Vagina (tissue), 2 donors: ENCODE results near the gene F11. TPM values are rescaled to one million over a fixed set of nuclear protein-coding genes. Genes with fewer than 3 reads are reported as not detected.
"Not testable (repeated sequence)": the region's sequence is repeated elsewhere in the genome, so short reads cannot be mapped to it uniquely, and the experiment has no call there.

Experiments
- DNase-seq, 2 donors: peaks; one replicate each; pipeline ENCODE4 v3.0.0-alpha.2; 2017; ENCODE audit errors: extremely low spot score in 2 of 2
- H3K27ac ChIP-seq: fragments of 200-600 bp; sonication (generic); one replicate; pipeline ENCODE4 v1.5.1; 2019
- H3K27me3 ChIP-seq: fragments of 200-600 bp; sonication (generic); one replicate; pipeline ENCODE4 v1.5.1; 2019
- H3K36me3 ChIP-seq, 2 donors: fragments of 200-600 bp; sonication (generic); one replicate each; pipeline ENCODE4 v1.5.1; 2017 to 2019
- H3K4me1 ChIP-seq: fragments of 200-600 bp; sonication (generic); one replicate; pipeline ENCODE4 v1.5.1; 2019
- H3K4me3 ChIP-seq, 2 donors: fragments of 200-600 bp; sonication (generic); 1 replicate in 1 of 2; 2 replicates in 1 of 2; pipeline ENCODE4 v1.5.1; 2016 to 2019
- H3K9me3 ChIP-seq: fragments of 200-600 bp; sonication (generic); one replicate; pipeline ENCODE4 v1.5.1; 2019
- POLR2A ChIP-seq, 2 donors: fragments of 450-650 bp; IDR thresholded peaks; one replicate each; pipeline ENCODE4 v1.6.1; 2017; ENCODE audit warnings: antibody characterized with exemption in 2 of 2, mild to moderate bottlenecking in 2 of 2, moderate library complexity in 2 of 2
- POLR2AphosphoS5 ChIP-seq, 2 donors: sonication (generic); formaldehyde crosslinking; IDR thresholded peaks; one replicate each; pipeline ENCODE4 v1.9.0; 2017; ENCODE audit warnings: antibody characterized with exemption in 2 of 2, mild to moderate bottlenecking in 2 of 2, low read depth in 1 of 2; ENCODE audit not compliant: insufficient read depth in 1 of 2
- intact Hi-C: fragments of 100-400 bp; cut with DNase I; formaldehyde crosslinking; loops from one replicate; pipeline ENCODE4 v1.15.1; 2023
- total RNA-seq: library from RNA; depleted of rRNA; stranded (reverse); fragments of >200 nt; gene quantifications from one replicate; pipeline ENCODE4 v1.2.3, GENCODE V29; 2016
- TF ChIP-seq, protein P1 (sequence below), 3 experiments: fragments of 450-650 bp in 2 of 3; fragments of 200-600 bp in 1 of 3; sonication (generic) in 1 of 3; IDR thresholded peaks; one replicate each; pipeline ENCODE4 v1.5.1; 2017 to 2019; ENCODE audit warnings: antibody characterized with exemption in 3 of 3, mild to moderate bottlenecking in 2 of 3, moderate library complexity in 2 of 3

The F11 gene
- total RNA-seq, 1 donor from 2014 or later: not detected

DNA sequence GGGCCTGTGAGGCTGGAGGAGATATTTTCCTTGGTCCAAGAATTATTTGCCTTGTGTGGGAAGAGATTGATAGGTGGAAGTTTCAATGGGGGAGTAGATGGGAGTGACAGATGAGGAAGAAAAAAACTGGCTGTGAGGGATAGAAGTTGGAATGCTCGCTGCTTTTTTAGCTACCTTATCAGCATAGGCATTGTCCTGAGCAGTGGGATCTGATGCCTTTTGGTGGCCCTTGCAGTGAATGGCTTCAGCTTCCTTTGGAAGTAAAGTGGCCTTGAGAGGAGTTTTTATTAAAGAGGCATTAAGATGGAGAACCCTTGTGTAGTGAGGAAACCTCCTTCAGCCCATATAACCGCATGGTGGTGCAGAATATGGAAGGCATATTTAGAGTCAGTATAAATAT lies 22.7 kb upstream of the F11 start:
- intact Hi-C loops: no loop called here
- no peaks in the 10 kb centered on the region for H3K36me3 ChIP-seq
- TF ChIP-seq POLR2A (IDR thresholded peaks at IDR 0.05) (no peak), POLR2AphosphoS5 (IDR thresholded peaks at IDR 0.05; ENCODE audit: insufficient read depth in 1 of 2, low read depth in 1 of 2) (no peak)
- TF ChIP-seq, protein P1, sequence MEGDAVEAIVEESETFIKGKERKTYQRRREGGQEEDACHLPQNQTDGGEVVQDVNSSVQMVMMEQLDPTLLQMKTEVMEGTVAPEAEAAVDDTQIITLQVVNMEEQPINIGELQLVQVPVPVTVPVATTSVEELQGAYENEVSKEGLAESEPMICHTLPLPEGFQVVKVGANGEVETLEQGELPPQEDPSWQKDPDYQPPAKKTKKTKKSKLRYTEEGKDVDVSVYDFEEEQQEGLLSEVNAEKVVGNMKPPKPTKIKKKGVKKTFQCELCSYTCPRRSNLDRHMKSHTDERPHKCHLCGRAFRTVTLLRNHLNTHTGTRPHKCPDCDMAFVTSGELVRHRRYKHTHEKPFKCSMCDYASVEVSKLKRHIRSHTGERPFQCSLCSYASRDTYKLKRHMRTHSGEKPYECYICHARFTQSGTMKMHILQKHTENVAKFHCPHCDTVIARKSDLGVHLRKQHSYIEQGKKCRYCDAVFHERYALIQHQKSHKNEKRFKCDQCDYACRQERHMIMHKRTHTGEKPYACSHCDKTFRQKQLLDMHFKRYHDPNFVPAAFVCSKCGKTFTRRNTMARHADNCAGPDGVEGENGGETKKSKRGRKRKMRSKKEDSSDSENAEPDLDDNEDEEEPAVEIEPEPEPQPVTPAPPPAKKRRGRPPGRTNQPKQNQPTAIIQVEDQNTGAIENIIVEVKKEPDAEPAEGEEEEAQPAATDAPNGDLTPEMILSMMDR (IDR thresholded peaks at IDR 0.05): no peak
- H3K4me3 ChIP-seq: no peak overlapping the region
- DNase-seq: no peak
- no peaks in the 10 kb centered on the region for H3K27me3 ChIP-seq
- no peaks in the 10 kb centered on the region for H3K4me1 ChIP-seq
- H3K9me3 ChIP-seq: no peaks in the 10 kb centered on the region
- H3K27ac ChIP-seq: no peak overlapping the region

DNA sequence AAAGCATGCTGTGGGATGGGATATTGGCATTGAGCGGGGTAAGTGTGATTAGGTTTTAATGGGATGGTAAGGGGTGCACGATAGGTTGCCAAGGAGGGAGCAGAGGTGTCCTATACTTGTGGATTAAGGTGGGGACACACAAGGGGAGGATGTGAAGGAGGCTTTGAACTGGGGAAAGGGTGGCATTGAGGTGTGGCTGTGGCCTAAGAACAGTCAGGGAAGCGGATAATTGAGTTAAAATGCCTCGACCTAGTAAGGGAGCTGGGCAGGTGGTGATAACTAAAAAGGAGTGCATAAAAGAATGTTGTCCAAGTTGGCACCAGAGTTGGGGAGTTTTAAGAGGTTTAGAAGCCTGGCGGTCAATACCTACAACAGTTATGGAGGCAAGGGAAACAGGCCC lies 21.2 kb upstream of the F11 start:
- intact Hi-C loops: no loop called here
- H3K27me3 ChIP-seq: no peaks in the 10 kb centered on the region
- H3K4me3 ChIP-seq: no peak overlapping the region
- no peaks in the 10 kb centered on the region for H3K9me3 ChIP-seq
- no peak for DNase-seq
- no peak overlapping the region for H3K27ac ChIP-seq
- TF ChIP-seq, protein P1 (IDR thresholded peaks at IDR 0.05): no peak
- TF ChIP-seq POLR2AphosphoS5 (IDR thresholded peaks at IDR 0.05; ENCODE audit: insufficient read depth in 1 of 2, low read depth in 1 of 2): no peak
- no peak for TF ChIP-seq POLR2A (IDR thresholded peaks at IDR 0.05)
- no peaks in the 10 kb centered on the region for H3K4me1 ChIP-seq
- no peaks in the 10 kb centered on the region for H3K36me3 ChIP-seq

DNA sequence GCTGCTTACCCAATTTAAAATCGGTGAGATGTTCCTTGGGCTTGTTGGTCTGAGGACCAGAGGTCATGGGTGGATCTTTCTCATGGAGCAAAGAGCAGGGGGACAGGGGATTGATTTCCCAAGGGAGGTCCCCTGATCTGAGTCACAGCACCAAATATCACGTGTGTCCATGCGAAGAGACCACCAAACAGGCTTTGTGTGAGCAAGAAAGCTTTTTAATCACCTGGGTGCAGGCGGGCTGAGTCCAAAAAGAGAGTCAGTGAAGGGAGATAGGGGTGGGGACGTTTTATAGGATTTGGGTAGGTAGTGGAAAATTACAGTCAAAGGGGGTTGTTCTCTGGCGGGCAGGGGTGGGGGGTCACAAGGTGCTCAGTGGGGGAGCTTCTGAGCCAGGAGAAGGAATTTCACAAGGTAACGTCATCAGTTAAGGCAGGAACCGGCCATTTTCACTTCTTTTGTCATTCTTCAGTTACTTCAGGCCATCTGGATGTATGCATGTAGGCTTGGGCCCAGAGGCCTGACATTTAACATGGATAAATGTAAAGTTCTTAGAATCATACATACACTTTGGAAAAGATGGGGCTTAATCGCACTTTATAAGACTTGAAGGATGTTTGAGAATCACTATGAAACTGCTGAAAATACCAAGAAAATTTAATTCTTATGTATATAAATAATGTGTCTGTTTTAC lies 18.8 kb upstream of the F11 start:
- H3K9me3 ChIP-seq, H3K27ac ChIP-seq, intact Hi-C loops, H3K4me1 ChIP-seq, H3K4me3 ChIP-seq, DNase-seq, H3K36me3 ChIP-seq, H3K27me3 ChIP-seq: not testable (repeated sequence)

DNA sequence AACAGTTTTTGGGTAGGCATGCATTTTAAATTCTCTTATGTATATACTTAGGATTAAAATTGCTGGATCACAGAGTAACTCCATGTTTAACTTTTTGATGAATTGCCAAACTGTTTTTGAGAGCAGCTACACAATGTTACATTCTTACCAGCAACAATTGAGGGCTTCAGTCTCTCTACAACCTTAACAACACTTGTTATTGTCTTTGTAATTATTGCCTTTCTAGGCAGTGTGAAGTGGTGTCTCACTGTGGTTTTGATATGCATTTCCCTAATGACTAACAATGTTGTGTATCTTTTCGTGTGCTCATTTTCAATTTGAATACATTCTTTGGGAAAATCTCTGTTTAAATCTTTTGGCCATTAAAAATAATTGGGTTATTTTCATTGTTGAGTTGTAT lies 17.3 kb upstream of the F11 start:
- no peaks in the 10 kb centered on the region for H3K27me3 ChIP-seq
- H3K36me3 ChIP-seq: no peaks in the 10 kb centered on the region
- H3K4me3 ChIP-seq: no peak overlapping the region
- DNase-seq: no peak
- H3K4me1 ChIP-seq: no peaks in the 10 kb centered on the region
- no peaks in the 10 kb centered on the region for H3K9me3 ChIP-seq
- H3K27ac ChIP-seq: no peak overlapping the region
- TF ChIP-seq POLR2AphosphoS5 (IDR thresholded peaks at IDR 0.05; ENCODE audit: insufficient read depth in 1 of 2, low read depth in 1 of 2) (no peak), POLR2A (IDR thresholded peaks at IDR 0.05) (no peak)
- TF ChIP-seq, protein P1 (IDR thresholded peaks at IDR 0.05): no peak
- intact Hi-C loops: no loop called here

DNA sequence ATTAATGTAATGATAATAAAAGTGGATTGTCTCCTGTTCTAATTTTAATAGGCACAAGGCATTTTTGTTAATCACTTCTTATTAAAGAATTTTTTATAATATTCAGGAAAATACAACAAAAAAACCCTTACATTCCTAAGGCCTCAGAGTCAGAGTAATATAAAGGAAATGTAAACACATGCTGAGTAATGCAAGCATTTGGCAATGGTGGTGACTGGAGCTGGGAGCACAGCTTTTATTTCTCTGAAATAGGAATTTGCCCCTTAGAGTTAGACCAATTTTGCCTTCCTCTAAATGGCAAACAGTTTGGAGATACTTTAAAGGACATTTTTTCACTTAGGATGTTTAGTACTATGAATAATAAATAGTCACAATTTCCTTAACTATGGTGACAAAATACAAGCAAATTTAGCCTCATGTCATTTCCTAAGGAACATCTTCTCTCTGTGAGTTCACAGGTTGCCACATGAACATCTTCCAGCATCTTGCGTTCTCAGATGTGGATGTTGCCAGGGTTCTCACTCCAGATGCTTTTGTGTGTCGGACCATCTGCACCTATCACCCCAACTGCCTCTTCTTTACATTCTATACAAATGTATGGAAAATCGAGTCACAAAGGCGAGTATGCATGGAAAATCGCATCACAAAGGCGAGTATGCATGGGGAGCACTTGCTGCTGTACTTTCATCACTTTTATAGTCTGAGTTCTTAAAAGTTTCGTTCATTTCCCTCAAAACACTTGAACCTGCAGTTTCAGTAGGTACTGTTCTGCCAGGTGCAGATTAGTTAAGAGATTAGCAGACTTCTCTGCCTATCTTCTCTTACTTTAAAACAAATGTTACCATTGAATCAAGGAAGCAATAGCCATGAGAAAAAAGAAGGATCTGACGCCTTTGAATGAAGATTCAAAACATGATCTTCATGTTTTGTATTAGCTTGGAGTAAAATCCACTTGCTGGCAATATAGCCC lies 15.9 kb upstream of the F11 start:
- Histone ChIP-seq H3K27ac (no peak overlapping the region), H3K4me1 (no peaks in the 10 kb centered on the region), H3K27me3 (no peaks in the 10 kb centered on the region), H3K9me3 (no peaks in the 10 kb centered on the region), H3K36me3 (no peaks in the 10 kb centered on the region), H3K4me3 (no peak overlapping the region)
- no peak for TF ChIP-seq POLR2AphosphoS5 (IDR thresholded peaks at IDR 0.05; ENCODE audit: insufficient read depth in 1 of 2, low read depth in 1 of 2)
- TF ChIP-seq, protein P1 (IDR thresholded peaks at IDR 0.05): no peak
- TF ChIP-seq POLR2A (IDR thresholded peaks at IDR 0.05): no peak
- intact Hi-C loops: no loop called here
- DNase-seq: no peak
